GM18868 (cell line): ENCODE data around the gene ZBTB40.

Experiments used
- ATAC-seq: cut with Tn5 transposase; IDR thresholded peaks from one replicate; pipeline ENCODE4 v1.9.1; 2021; ENCODE audit warnings: mild to moderate bottlenecking, moderate library complexity; ENCODE audit not compliant: unreplicated experiment

ZBTB40 gene

GRCh38 chr1:22470227-22470626, 18.6 kb downstream of the ZBTB40 start:
- ATAC-seq, result no peak

- no peak for ATAC-seq
Measured at GRCh38 chr1:22471078-22471477, 19.4 kb downstream of the ZBTB40 start.

GRCh38 chr1:22471610-22472009, 20.0 kb downstream of the ZBTB40 start:
- no peak for ATAC-seq

GRCh38 chr1:22472596-22472995, 20.9 kb downstream of the ZBTB40 start:
- no peak for ATAC-seq

- ATAC-seq, result no peak
Measured at GRCh38 chr1:22473952-22474351, 22.3 kb downstream of the ZBTB40 start.

- ATAC-seq, result no peak
Measured at GRCh38 chr1:22476566-22476965, 24.9 kb downstream of the ZBTB40 start.

- no peak for ATAC-seq
Measured at GRCh38 chr1:22483121-22483520, 31.5 kb downstream of the ZBTB40 start.

- ATAC-seq, result no peak
Measured at GRCh38 chr1:22484706-22485345, 33.2 kb downstream of the ZBTB40 start.

- no peak for ATAC-seq
Measured at GRCh38 chr1:22485431-22485830, 33.8 kb downstream of the ZBTB40 start.

- ATAC-seq, result no peak
Measured at GRCh38 chr1:22487781-22488180, 36.1 kb downstream of the ZBTB40 start.

- ATAC-seq, result no peak
Measured at GRCh38 chr1:22488319-22488718, 36.7 kb downstream of the ZBTB40 start.

- ATAC-seq, result no peak
Measured at GRCh38 chr1:22489278-22489677, 37.6 kb downstream of the ZBTB40 start.

- ATAC-seq, result no peak
Measured at GRCh38 chr1:22489823-22490222, 38.2 kb downstream of the ZBTB40 start.

GRCh38 chr1:22490309-22490708, 38.7 kb downstream of the ZBTB40 start:
- ATAC-seq, result no peak

GRCh38 chr1:22491995-22492715, 40.5 kb downstream of the ZBTB40 start:
- no peak for ATAC-seq

- ATAC-seq, result no peak
Measured at GRCh38 chr1:22494144-22494543, 42.5 kb downstream of the ZBTB40 start.

GRCh38 chr1:22494943-22495579, 43.4 kb downstream of the ZBTB40 start:
- ATAC-seq, result no peak

GRCh38 chr1:22496536-22497160, 45.0 kb downstream of the ZBTB40 start:
- no peak for ATAC-seq

GRCh38 chr1:22498463-22498862, 46.8 kb downstream of the ZBTB40 start:
- ATAC-seq, result no peak

- no peak for ATAC-seq
Measured at GRCh38 chr1:22500058-22500457, 48.4 kb downstream of the ZBTB40 start.

- no peak for ATAC-seq
Measured at GRCh38 chr1:22500471-22500870, 48.8 kb downstream of the ZBTB40 start.

- no peak for ATAC-seq
Measured at GRCh38 chr1:22502202-22502601, 50.6 kb downstream of the ZBTB40 start.
